Tibial artery (tissue), 4 donors: ENCODE results near the gene LRRN4CL.
"Not testable (repeated sequence)": the region's sequence is repeated elsewhere in the genome, so short reads cannot be mapped to it uniquely, and the experiment has no call there.

Source experiments
- DNase-seq, 2 donors: peaks; one replicate each; pipeline ENCODE4 v3.0.0-alpha.2; 2019
- H3K27ac ChIP-seq, 2 donors: fragments of 200-600 bp; sonication (generic) in 1 of 2; 1 replicate in 1 of 2; 2 replicates in 1 of 2; pipeline ENCODE4 v1.5.1; 2018 to 2019; ENCODE audit warnings: mild to moderate bottlenecking in 1 of 2
- H3K27me3 ChIP-seq, 2 donors: fragments of 200-600 bp; sonication (generic) in 1 of 2; one replicate each; pipeline versions ENCODE4 v1.5.1 to v1.6.0; 2016 to 2019
- H3K36me3 ChIP-seq, 3 donors: fragments of 200-600 bp; sonication (generic) in 2 of 3; one replicate each; pipeline ENCODE4 v1.5.1; 2016 to 2019; ENCODE audit warnings: mild to moderate bottlenecking in 2 of 3
- H3K4me1 ChIP-seq, 4 donors: fragments of 200-600 bp; sonication (generic) in 2 of 4; 1 replicate in 3 of 4; 2 replicates in 1 of 4; pipeline ENCODE4 v1.5.1; 2016 to 2019
- H3K4me3 ChIP-seq, 2 donors: fragments of 200-600 bp; sonication (generic) in 1 of 2; 1 replicate in 1 of 2; 2 replicates in 1 of 2; pipeline ENCODE4 v1.5.1; 2018 to 2019; ENCODE audit warnings: mild to moderate bottlenecking in 2 of 2
- H3K9me3 ChIP-seq, 3 donors: fragments of 200-600 bp; sonication (generic) in 1 of 3; one replicate each; pipeline ENCODE4 v1.5.1; 2016 to 2019
- intact Hi-C: fragments of 100-400 bp; cut with DNase I; formaldehyde crosslinking; loops from one replicate; pipeline ENCODE4 v1.15.0; 2023; ENCODE audit warnings: low total_unique reads
- TF ChIP-seq, protein P1 (sequence below), 2 experiments: fragments of 200-600 bp in 1 of 2; fragments of 450-650 bp in 1 of 2; IDR thresholded peaks; one replicate each; pipeline ENCODE4 v1.5.1; 2017 to 2019; ENCODE audit warnings: antibody characterized with exemption in 2 of 2, mild to moderate bottlenecking in 1 of 2, moderate library complexity in 1 of 2

Gene LRRN4CL

DNA sequence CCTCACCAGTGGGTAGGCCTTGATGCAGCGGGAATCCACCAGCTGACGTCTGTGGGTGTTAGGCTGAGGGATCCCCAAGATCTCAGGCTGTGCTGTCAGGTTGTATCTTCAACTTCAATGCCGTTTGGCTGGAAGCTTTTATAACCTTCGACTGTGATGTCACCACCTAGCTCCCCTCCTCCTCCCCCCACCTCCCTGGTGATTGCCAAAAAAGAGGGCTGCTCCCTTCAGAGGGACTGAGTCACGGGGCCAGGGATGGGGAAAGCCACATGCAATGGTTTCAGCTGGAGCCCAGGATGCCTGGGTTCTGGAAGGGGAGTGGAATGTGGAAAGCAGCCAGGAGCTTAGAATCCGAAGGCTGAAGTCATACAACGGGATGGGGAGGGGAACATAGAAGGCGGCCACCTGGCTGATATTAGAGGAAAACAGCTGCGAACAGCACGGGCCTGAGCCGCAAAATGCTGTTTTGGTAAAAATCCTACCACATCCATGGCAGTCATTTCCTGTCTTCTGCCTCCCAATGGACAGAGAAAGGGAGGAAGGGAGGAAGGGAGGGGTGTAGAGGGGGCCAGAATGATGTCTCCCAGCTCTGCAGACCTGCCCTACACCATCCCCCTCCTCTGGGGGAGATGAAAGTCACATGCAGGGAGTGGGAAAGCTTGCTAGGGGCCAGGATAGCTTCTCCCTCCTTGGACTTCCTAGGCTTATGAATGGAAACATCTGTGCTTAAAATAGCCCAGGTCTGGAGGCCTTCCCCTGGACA lies at the start of gene LRRN4CL:
Gene LRRN4CL (minus strand): TSS at position 110 of the 763 bp plus-strand sequence. CDS start 1,022 bp downstream, outside the sequence.
- Histone ChIP-seq H3K36me3 (peaks cover 23 to 48% (median 30%) of the 10 kb centered on the region in 3 donors), H3K4me1 (peaks cover 0 to 15% (median 4%) of the 10 kb centered on the region in 4 donors), H3K27me3 (peaks cover 0 to 16% of the 10 kb centered on the region in 2 donors), H3K4me3 (peak within 1 kb of the TSS in 1 of 2 donors; percentile 22), H3K27ac (peak within 1 kb of the TSS in 1 of 2 donors; percentile 18), H3K9me3 (no peaks in the 10 kb centered on the region)
- intact Hi-C loops: loop anchor here (10.0 kb wide), 1 partner anchor 295 kb away; no protein-coding TSS in a partner anchor
- TF ChIP-seq, protein P1, sequence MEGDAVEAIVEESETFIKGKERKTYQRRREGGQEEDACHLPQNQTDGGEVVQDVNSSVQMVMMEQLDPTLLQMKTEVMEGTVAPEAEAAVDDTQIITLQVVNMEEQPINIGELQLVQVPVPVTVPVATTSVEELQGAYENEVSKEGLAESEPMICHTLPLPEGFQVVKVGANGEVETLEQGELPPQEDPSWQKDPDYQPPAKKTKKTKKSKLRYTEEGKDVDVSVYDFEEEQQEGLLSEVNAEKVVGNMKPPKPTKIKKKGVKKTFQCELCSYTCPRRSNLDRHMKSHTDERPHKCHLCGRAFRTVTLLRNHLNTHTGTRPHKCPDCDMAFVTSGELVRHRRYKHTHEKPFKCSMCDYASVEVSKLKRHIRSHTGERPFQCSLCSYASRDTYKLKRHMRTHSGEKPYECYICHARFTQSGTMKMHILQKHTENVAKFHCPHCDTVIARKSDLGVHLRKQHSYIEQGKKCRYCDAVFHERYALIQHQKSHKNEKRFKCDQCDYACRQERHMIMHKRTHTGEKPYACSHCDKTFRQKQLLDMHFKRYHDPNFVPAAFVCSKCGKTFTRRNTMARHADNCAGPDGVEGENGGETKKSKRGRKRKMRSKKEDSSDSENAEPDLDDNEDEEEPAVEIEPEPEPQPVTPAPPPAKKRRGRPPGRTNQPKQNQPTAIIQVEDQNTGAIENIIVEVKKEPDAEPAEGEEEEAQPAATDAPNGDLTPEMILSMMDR (IDR thresholded peaks at IDR 0.05): no peak
- peak; percentile 86 to 90 for DNase-seq

DNA sequence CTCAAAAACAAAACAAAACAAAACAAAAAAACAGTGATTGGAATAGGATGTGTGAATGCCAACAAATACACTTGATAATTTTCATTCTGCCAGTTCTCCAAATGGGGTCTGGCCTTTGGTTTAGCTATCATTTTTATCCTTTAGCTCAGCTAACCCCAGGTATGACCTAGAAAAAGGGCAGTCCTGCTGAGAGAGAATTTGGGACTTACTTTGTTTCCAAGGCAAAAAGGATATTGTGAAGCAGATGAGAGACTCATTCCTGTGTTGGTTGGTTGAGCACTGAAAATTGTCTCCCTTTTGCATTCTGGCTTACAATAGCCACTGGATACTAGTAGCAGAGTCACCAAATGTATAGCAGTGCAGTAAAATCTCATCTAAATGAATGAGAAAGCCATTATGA lies 47.9 kb upstream of the LRRN4CL start:
- Histone ChIP-seq H3K4me3 (no peak overlapping the region), H3K27me3 (no peaks in the 10 kb centered on the region), H3K9me3 (no peaks in the 10 kb centered on the region), H3K27ac (no peak overlapping the region), H3K36me3 (peaks cover 47 to 92% (median 63%) of the 10 kb centered on the region in 3 donors), H3K4me1 (peaks cover 0 to 2% (median 0%) of the 10 kb centered on the region in 4 donors)
- DNase-seq: no peak
- intact Hi-C loops: no loop called here
- TF ChIP-seq, protein P1 (IDR thresholded peaks at IDR 0.05): no peak

DNA sequence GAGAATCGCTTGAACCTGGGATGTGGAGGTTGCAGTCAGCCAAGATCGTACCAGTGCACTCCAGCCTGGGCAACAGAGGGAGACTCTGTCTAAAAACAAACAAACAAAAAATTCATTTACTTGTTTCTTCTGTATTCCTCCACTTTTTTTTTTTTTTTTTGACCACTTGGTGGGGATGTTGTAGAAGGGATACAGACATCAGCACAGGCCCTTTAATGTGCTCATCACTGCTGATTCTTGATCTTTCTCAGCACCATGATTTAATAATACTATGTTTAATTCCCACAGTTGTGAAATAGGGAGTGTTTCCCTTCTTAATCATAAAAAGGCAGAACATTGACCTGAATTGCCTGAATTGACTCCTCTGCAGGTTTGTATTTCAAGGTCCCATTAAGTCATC lies 43.5 kb upstream of the LRRN4CL start:
- H3K4me3 ChIP-seq: no peak overlapping the region
- H3K27me3 ChIP-seq: no peaks in the 10 kb centered on the region
- peaks cover 0 to 29% (median 23%) of the 10 kb centered on the region in 4 donors for H3K4me1 ChIP-seq
- no peaks in the 10 kb centered on the region for H3K9me3 ChIP-seq
- intact Hi-C loops: no loop called here
- H3K27ac ChIP-seq: no peak overlapping the region
- TF ChIP-seq, protein P1 (IDR thresholded peaks at IDR 0.05): no peak
- DNase-seq: no peak
- peaks cover 29 to 68% (median 38%) of the 10 kb centered on the region in 3 donors for H3K36me3 ChIP-seq

DNA sequence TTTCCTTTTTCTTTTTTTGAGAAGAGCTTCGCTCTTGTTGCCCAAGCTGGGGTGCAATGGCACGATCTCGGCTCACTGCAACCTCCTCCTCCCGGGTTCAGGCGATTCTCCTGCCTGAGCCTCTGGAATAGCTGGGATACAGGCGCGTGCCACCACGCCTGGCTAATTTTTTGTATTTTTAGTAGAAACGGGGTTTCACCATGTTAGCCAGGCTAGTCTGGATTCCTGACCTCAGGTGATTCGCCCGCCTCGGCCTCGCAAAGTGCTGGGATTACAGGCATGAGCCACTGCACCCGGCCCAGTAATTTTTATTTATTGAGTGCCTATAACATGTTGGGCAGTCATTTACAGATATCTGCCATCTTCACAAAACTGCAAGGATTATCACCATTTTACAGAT lies 40.7 kb upstream of the LRRN4CL start:
- intact Hi-C loops, H3K27me3 ChIP-seq, DNase-seq, H3K9me3 ChIP-seq: not testable (repeated sequence)
- H3K27ac ChIP-seq: peak overlapping the region in 1 of 2 donors; percentile 90
- H3K4me3 ChIP-seq: peak overlapping the region; percentile 85 to 89
- H3K36me3 ChIP-seq: peaks cover 9 to 40% (median 19%) of the 10 kb centered on the region in 3 donors
- H3K4me1 ChIP-seq: peaks cover 0 to 41% (median 31%) of the 10 kb centered on the region in 4 donors

DNA sequence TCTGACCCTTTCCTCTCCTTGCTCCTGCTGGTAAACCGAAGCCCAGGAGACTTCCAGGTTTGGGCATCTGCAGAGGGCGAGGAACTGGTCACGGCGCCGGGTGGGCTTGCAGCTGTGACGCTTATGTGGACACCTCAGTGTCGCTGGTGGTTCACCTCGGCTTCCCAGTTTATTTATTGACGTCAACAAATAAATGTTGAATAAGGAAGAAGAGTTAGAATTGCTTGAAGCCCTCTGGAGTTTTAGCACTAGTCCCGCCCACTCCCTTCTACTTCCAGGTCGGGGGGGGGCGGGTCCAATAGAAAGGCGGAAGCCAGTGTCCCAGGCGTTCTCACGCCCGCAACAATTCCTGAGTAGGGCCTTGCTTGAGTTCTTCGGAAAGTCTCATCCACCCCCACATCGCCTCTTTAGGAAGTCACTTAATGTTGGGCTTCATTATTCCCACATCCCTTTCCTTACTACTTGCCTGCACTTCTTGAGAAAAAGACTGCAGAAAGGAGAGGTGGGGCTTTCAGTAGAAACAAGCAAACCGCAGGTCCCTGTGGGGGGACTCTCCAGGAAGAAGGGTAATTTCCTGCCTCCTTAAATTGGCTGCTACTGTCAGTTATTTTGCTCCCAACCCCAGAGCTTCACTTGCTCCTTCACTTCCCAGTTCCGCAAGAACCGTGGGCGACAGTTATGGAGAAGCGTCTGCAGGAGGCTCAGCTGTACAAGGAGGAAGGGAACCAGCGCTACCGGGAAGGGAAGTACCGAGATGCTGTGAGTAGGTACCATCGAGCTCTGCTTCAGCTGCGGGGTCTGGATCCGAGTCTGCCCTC lies 39.0 kb upstream of the LRRN4CL start, which contains the start of gene TTC9C:
Gene TTC9C (plus strand): TSS at position 316 of the 818 bp plus-strand sequence. CDS start 363 bp downstream, at position 679.
- H3K36me3 ChIP-seq: peaks cover 12 to 30% (median 13%) of the 10 kb centered on the region in 3 donors
- H3K27me3 ChIP-seq: no peaks in the 10 kb centered on the region
- intact Hi-C loops: loop anchor here (1.0 kb wide), 1 partner anchor 26 kb away; the partner anchor contains the start of gene ZBTB3
- TF ChIP-seq, protein P1 (IDR thresholded peaks at IDR 0.05): no peak
- DNase-seq: peak; percentile 93 to 94
- no peaks in the 10 kb centered on the region for H3K9me3 ChIP-seq
- H3K4me3 ChIP-seq: peak within 1 kb of the TSS; percentile 85 to 89
- H3K4me1 ChIP-seq: peaks cover 0 to 58% (median 44%) of the 10 kb centered on the region in 4 donors
- H3K27ac ChIP-seq: peak within 1 kb of the TSS; percentile 88 to 90
